ENCODE data around the gene MBD5.

DNA sequence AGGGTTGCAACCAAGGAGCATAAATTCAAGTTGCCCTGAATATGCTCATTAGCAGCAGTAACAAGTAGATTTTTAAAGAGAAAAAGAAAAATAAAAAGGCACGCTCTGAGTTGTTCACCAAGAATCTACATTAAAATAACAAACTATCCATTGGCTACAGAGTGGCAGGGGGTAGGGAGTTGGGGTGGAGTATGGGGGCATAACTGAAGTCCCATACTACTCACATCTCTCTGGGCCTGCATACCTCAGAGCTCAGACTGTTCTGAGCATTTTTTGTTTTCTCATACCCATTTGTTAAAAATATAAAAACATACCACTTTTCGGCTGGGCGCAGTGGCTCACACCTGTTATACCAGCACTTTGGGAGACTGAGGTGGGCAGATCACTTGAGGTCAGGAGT, 31.8 kb upstream of the MBD5 start:
- TF ChIP-seq GATA2 (IDR thresholded peaks at IDR 0.05; ENCODE audit: low read depth, low read length), result no peak
- no peak for TF ChIP-seq GATA3 (IDR thresholded peaks at IDR 0.05; ENCODE audit: low read depth, low read length)

Data from SH-SY5Y (cell line).